C4-2B (cell line): ENCODE data around the gene STAMBPL1.

ENCODE experiments used
- ZFX ChIP-seq: fragments of 450-650 bp; IDR thresholded peaks from 2 replicates; pipeline ENCODE4 v1.6.1; 2017
- TF ChIP-seq, protein P1 (sequence below): fragments of 450-650 bp; conservative IDR thresholded peaks from 2 replicates; pipeline ENCODE4 v1.5.1; 2017; ENCODE audit warnings: mild to moderate bottlenecking

DNA sequence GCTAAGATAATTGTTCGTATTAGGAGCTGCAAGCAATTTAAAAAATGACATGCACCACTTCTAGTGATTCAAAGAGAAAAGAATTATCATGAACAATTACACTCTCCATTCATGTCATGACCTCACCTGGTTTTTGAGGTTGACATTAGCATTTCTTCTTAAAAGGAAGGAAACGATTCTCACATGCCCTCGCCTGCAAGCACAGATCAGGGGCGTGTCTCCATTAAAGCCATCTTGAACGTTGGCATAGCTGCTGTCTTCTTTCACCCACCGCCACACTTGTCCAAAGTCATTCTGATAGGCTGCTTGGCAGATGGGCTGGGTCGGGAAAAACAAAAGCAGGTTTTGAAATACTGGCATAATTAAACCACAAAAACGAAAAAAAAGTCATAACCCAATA is 48.3 kb upstream of the STAMBPL1 start:
- TF ChIP-seq, protein P1, sequence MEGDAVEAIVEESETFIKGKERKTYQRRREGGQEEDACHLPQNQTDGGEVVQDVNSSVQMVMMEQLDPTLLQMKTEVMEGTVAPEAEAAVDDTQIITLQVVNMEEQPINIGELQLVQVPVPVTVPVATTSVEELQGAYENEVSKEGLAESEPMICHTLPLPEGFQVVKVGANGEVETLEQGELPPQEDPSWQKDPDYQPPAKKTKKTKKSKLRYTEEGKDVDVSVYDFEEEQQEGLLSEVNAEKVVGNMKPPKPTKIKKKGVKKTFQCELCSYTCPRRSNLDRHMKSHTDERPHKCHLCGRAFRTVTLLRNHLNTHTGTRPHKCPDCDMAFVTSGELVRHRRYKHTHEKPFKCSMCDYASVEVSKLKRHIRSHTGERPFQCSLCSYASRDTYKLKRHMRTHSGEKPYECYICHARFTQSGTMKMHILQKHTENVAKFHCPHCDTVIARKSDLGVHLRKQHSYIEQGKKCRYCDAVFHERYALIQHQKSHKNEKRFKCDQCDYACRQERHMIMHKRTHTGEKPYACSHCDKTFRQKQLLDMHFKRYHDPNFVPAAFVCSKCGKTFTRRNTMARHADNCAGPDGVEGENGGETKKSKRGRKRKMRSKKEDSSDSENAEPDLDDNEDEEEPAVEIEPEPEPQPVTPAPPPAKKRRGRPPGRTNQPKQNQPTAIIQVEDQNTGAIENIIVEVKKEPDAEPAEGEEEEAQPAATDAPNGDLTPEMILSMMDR = no peak
- TF ChIP-seq ZFX = no peak
